Forelimb muscle (tissue), 1 donor: ENCODE measurements around the gene PDE4B. TPM values are rescaled to one million over a fixed set of nuclear protein-coding genes. Genes with fewer than 3 reads are reported as not detected.

Experiments
- DNase-seq: peaks from one replicate; pipeline ENCODE4 v3.0.0-alpha.2; 2013; ENCODE audit warnings: low read depth
- polyA plus RNA-seq: library from polyadenylated mRNA; unstranded; fragments of 120-200 nt; gene quantifications from one replicate; pipeline ENCODE4 v1.2.1, GENCODE V29; 2013; ENCODE audit not compliant: insufficient read length

The PDE4B gene
- polyA plus RNA-seq, 1 donor, result 16.7 TPM

GRCh38 chr1:66284746-66285145 lies 492.1 kb downstream of the PDE4B start:
- no peak for DNase-seq

- no peak for DNase-seq
Observed at GRCh38 chr1:66285618-66286270, 493.0 kb downstream of the PDE4B start.

GRCh38 chr1:66286307-66286706 lies 493.6 kb downstream of the PDE4B start:
- DNase-seq, result no peak

GRCh38 chr1:66288048-66288447 lies 495.4 kb downstream of the PDE4B start:
- no peak for DNase-seq

GRCh38 chr1:66290761-66291530 lies 498.3 kb downstream of the PDE4B start:
- no peak for DNase-seq

- DNase-seq, result no peak
Observed at GRCh38 chr1:66291531-66291864, 498.8 kb downstream of the PDE4B start.

GRCh38 chr1:66292305-66292704 lies 499.6 kb downstream of the PDE4B start:
- DNase-seq, result no peak

GRCh38 chr1:66292944-66293343 lies 500.2 kb downstream of the PDE4B start:
- DNase-seq, result no peak

GRCh38 chr1:66294707-66295370 lies 502.1 kb downstream of the PDE4B start:
- no peak for DNase-seq

GRCh38 chr1:66295803-66296202 lies 503.1 kb downstream of the PDE4B start:
- DNase-seq, result no peak

GRCh38 chr1:66296370-66296769 lies 503.7 kb downstream of the PDE4B start:
- DNase-seq, result no peak

GRCh38 chr1:66296951-66297350 lies 504.3 kb downstream of the PDE4B start:
- DNase-seq, result no peak

GRCh38 chr1:66298464-66298863 lies 505.8 kb downstream of the PDE4B start:
- no peak for DNase-seq

- DNase-seq, result no peak
Observed at GRCh38 chr1:66300280-66300971, 507.7 kb downstream of the PDE4B start.

GRCh38 chr1:66300972-66301451 lies 508.3 kb downstream of the PDE4B start:
- no peak for DNase-seq

- DNase-seq, result no peak
Observed at GRCh38 chr1:66302184-66302742, 509.6 kb downstream of the PDE4B start.

GRCh38 chr1:66302815-66303214 lies 510.1 kb downstream of the PDE4B start:
- DNase-seq, result no peak

- DNase-seq, result no peak
Observed at GRCh38 chr1:66303646-66304045, 511.0 kb downstream of the PDE4B start.

GRCh38 chr1:66304128-66304527 lies 511.4 kb downstream of the PDE4B start:
- no peak for DNase-seq

- DNase-seq, result no peak
Observed at GRCh38 chr1:66305927-66306326, 513.2 kb downstream of the PDE4B start.

GRCh38 chr1:66309006-66309741 lies 516.5 kb downstream of the PDE4B start:
- DNase-seq, result no peak
